Measurements from ENCODE around the gene ADPRM.

DNA sequence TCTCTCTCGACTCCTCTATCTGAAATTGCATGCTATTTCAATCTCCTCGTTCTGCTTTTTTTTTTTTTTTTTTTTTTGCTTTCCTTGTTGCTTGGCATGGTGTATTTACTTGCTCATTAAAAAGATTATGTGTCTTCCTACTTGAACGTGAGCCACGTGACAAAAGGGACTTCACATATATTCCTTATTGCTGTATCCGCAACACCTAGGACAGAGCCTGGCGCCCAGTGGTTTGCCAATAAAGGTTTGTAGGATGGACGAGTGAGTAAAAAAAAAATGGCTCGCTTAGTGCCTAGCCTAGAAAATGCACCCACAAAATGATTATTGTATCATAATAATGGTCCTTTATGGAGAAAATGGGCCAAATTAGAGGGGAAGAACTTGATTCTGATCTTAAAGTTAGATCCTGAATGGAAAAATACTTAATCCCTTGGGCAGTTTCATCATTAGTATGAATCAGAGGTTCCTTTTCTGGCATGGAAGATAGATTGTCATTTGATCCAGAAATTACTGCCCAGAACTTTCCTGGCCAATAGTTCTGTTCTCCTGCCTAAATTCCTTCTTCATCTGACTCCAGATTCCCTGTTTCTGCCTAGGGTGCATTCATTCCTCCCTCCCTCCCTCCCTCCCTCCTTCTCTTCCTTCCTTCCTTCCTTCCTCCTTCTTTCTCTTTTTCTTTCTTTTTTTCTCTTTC is 46.1 kb downstream of the ADPRM start:
- no peak for TF ChIP-seq CTCF (IDR thresholded peaks at IDR 0.05; ENCODE audit: low read depth, low read length, missing input control)
- TF ChIP-seq EGR1 (IDR thresholded peaks at IDR 0.05; ENCODE audit: low read depth in 2 of 2): peak in 1 of 2 donors; percentile 11
- TF ChIP-seq SP1 (IDR thresholded peaks at IDR 0.05): no peak
- TF ChIP-seq REST (IDR thresholded peaks at IDR 0.05): no peak
- no peak for TF ChIP-seq GABPA (IDR thresholded peaks at IDR 0.05 in 1 of 2, conservative IDR thresholded peaks at IDR 0.05 in 1 of 2)
- no peak for TF ChIP-seq MAX (IDR thresholded peaks at IDR 0.05)
- no peak for TF ChIP-seq ZBTB33 (IDR thresholded peaks at IDR 0.05)
- no peak for TF ChIP-seq TAF1 (conservative IDR thresholded peaks at IDR 0.05)
- TF ChIP-seq HNF4G (IDR thresholded peaks at IDR 0.05): no peak
- TF ChIP-seq ATF3 (IDR thresholded peaks at IDR 0.05): no peak
- TF ChIP-seq RXRA (IDR thresholded peaks at IDR 0.05): no peak
- no peak for TF ChIP-seq FOXA1 (IDR thresholded peaks at IDR 0.05)

All from liver (tissue), 3 donors.